Right hindlimb (tissue), 1 donor: ENCODE measurements around the gene NEURL1B.
A peak's percentile ranks its signal among the peaks of the same experiment; 100 is the strongest.
"Not testable (repeated sequence)": the region's sequence is repeated elsewhere in the genome, so short reads cannot be mapped to it uniquely, and the experiment has no call there.

Experiments used
- DNase-seq: peaks from one replicate; pipeline ENCODE4 v3.0.0-alpha.2; 2018

NEURL1B gene

DNA sequence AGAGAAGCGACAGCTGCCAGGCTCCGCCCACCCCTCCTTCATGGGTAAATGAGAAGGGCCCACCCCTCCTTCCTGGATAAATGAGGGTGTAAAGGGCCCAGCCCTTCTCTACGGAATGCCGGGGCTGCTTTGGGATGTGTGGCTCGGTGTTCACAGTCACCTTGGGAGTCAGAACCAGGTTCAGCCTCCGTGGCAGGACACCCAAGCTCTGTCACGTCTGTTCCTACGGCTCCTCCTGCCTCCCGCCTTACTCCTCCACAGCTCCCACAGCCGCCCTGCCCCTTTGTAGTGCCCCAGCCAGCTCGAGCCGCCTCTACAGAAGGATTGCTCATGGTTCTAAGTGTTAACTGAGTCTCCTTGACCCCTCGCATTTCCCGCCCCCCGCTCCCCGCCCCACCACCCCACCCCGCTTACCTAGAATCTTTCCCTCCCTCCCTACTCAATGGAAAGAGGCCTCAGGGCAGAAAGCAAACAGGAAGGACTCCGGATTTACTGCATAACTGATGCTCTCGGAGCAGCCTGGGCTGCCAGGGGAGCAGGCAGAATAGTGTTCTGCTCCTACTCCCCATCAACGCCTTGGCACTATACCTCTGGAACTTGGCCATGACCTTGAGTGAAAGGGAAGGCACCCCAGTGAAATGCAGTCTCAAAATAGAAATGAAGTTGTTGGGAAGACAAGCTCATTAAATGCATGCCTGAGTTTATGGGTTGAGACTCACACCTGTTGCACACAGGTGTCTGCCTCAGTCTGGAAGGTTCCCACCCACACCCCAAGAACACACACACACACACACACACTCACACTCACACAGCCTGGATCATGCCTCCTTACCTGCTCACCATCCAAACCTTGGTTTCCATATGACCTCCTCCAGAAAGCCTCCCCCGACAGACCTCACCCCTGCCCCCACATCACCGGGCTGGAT lies 59.6 kb downstream of the NEURL1B start:
- peak; percentile 71 for DNase-seq

DNA sequence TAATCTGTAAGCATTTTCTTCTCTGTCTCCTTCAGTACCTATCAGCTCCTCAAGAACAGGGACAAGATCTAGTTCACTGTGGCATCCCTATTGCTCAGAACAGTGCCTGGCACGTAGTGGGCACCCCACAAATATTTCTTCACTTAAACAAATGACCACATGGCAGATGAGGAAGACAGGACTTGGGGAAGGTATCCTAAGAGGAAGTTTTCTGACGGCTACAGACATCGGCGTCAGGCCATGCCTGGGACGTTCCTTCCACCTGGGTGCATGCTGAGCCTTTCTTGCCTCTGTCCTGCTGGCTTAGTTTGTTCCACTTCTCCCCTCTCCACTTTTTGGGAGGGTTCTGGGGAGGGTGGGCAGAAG lies 60.2 kb downstream of the NEURL1B start:
- no peak for DNase-seq

GRCh38 chr5:172703952-172704351 lies 62.9 kb downstream of the NEURL1B start:
- no peak for DNase-seq

GRCh38 chr5:172705576-172706084 lies 64.6 kb downstream of the NEURL1B start:
- no peak for DNase-seq

DNA sequence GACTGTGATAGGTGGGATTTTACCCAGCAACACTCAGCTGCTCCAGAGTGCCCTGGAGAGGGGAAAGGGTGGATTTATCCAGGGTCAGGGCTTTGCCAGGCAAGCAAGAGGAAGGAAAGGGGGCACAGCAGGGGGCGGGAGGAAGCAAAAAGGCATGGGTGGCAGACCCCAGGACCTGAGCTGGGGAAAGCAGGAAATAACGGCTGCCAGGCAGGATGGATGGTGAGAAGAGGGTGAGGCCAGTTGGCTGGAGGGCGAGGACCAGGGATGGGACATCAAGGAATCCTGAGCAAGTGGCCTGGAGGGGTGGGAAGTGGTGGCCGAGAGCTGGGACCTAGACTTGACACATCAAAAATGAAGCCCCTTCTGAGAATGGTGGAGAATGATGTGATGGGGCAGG lies 65.7 kb downstream of the NEURL1B start:
- DNase-seq, result no peak

DNA sequence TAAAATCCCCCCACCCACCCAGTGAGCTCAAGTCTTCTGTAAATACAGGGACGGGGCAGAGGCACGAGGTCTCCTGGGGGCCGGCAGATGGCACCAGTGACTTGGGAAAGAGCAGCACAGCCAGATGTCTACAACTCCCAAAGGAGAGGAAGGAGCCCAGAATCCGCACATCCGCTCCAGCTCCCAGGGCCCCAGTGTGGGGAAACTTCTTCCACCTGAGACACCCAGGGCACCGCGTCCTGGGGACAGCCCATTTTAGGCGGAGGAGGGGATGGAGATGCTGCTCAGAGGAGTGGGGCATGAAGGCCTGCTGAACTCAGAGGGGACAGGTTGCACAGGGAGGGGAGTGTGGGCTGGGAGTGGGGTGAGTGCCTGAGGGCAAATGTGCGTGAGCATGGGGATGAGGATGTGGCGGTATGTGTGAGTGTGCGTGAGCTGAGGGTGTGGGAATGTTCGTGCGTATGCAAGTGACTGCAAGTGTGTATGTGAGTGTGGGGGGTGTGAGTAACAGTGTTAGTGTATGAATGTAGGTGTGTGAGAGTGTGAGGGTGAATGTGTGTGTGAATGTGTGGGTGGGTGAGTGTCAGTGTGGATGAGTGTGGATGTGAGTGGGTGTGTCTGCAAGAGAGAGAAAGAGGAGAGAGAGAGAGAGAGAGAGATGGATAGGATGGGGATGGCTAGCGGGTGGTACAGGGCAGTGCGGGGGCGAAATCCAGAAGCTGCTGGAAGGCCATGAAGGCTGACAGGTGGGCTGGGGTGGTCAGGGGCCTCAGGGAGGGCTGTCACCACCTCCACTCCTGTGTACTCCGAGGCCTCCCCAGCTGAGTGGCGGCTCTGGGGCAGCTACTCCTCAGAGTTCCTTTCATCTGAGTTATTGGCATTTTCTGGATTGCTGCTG lies 66.5 kb downstream of the NEURL1B start:
- no peak for DNase-seq

DNA sequence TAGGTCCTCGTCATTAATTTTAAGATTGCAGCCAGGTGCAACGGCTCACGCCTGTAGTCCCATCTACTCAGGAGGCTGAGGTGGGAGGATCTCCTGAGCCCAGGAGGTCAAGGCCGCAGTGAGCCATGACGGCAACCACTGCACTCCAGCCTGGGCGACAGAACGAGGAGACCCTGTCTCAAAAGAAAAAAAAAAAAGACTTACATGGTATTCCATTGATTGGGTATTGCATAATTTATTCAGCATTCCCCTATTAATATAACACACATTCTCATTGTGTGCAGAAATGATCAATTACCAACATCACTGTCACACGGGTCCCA lies 67.1 kb downstream of the NEURL1B start:
- DNase-seq, result no peak

GRCh38 chr5:172710676-172711075 lies 69.6 kb downstream of the NEURL1B start:
- DNase-seq, result no peak

DNA sequence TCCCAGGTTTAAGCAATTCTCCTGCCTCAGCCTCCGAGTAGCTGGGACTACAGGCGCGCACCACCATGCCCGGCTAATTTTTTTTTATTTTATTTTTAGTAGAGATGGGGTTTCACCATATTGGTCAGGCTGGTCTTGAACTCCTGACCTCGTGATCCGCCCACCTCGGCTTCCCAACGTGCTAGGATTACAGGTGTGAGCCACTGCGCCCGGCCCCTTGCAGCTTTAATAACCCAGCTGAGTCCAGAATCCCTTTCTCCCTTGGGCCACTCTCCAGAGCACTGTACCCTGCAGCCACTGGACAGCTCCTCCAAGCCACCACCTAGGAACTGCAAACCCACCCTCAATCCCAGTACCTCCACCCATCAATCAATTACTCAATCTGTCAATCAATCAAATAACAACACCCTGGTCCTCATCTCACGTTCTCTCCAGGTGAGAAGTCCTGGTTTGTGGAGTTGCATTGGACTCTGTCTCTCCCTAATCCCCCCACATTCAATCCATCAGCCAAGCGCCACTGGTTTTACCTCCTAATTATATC lies 70.3 kb downstream of the NEURL1B start:
- not testable (repeated sequence) for DNase-seq

DNA sequence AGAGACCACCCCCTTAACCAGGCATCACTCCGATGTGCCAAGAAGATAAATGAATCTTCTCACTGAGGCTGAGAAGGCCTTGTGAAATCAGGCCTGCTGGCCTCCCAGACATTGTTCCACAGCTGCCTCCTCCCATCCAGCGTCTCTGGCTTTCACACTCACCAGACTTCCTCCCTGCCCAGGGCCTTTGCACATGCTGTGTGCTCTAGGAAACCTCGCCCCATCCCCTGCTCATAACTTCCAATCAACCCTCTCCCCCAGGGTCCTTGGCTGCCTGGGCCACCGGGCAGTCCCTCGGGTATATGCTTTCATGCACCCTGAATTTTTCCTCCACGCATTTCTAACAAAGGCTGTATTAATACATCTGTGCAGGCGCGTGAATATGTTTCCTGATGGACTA lies 71.5 kb downstream of the NEURL1B start:
- no peak for DNase-seq

- peak; percentile 72 for DNase-seq
Observed at GRCh38 chr5:172713113-172713808, 72.2 kb downstream of the NEURL1B start.

DNA sequence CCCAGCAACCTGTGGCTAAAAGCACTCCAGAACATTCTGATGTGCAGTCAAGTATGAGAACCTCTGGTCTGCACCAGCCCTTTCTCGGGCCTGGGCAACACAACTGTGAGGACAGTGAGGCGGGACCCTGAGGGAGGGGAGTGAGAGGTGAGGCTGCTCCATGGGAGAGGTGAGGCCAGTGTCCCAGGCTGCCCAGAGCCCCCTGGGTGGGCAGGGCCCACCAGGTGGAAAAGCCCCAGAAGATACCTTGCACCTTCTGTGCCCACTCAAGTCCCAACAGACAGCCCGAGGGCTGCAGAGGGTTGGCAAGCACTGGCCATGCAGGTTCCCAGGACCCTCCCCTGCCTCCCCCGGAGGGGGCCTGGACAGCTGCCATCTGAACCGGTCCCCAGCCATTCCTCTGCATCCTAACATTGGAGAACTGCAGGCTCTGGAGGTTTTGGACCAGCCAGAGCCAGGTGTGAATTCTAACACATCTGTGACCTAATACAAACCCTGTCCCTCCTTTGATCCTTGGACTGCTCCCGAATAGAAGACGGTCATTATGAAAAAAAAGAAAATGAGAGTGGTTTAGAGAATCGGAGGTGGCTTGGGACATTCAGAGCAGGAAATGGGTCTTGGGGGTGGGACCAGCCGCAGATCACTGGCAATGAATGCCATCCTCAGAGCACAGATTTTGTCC lies 72.9 kb downstream of the NEURL1B start:
- no peak for DNase-seq

DNA sequence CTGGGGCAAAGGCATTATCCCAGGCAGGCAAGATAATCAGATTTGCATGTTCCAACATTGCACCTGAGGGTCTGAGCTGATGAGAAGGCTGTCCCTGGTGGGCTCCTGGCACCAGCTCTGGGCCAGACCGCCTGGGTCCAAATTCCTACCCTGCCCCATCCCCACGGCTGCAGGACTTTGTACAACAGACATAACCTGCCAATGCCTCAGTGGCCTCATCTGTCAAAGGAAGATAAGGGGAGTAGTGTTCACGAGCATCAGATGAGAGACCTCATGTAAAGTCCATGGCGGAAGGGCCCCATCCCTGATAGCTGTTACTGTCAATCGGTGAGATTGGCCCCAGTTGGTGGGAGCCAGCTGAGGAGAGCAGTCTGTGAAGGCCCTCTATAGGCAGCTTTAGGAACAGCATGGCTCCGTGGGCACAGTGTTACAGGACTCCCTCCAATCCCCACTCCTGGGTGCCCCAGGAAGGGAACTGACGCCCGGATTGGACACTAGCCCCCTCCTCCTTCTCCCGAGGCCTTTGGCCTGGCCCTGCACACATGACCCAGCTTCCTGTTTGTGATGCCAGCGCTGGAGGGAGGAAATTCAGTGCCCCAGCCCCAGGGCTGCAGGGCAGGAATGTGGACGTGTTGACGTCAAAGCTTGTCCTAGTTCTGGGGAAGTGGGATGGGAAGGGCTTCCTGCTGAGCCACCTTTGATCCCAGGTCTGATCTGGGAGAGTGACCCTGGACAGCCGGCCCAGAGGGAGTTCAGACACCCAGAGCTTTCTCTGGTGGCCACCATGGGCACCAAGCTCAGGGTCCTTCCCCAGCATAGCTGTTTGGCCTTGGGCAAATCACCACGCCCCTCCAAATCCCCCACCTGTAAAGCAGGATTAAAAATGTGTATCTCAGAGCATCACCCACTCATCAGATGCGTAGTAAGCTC lies 73.7 kb downstream of the NEURL1B start:
- peak; percentile 80 for DNase-seq

- DNase-seq, result no peak
Observed at GRCh38 chr5:172715421-172715780, 74.3 kb downstream of the NEURL1B start.

GRCh38 chr5:172715931-172716682 lies 75.0 kb downstream of the NEURL1B start:
- DNase-seq, result no peak

DNA sequence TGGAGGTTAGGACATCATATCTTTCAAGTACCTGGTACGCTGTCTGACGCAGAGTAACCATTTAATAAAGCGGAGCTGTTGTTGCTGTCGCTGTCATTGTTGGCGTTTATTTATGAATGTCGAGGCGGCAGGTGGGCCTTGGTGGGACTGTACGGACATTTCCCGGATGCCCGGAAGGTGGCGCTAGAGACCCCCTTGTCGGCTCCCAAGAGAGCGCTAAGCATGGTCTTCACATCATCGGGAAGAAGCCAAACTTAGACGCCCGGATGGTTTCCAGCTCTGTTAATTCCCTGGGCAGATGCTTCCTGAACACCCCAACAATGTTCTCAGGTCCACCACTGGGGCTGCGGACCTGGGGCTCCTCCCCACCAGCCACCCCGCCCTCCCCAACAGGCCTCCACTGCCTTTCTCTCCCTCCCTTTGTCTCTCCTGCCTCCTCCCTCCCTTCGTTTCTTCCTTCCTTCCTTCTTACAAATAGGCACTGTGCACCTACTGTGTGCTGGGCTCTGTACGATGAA lies 75.8 kb downstream of the NEURL1B start:
- peak; percentile 88 for DNase-seq

- DNase-seq, result no peak
Observed at GRCh38 chr5:172717481-172718195, 76.6 kb downstream of the NEURL1B start.

- DNase-seq, result no peak
Observed at GRCh38 chr5:172718527-172719114, 77.6 kb downstream of the NEURL1B start.

DNA sequence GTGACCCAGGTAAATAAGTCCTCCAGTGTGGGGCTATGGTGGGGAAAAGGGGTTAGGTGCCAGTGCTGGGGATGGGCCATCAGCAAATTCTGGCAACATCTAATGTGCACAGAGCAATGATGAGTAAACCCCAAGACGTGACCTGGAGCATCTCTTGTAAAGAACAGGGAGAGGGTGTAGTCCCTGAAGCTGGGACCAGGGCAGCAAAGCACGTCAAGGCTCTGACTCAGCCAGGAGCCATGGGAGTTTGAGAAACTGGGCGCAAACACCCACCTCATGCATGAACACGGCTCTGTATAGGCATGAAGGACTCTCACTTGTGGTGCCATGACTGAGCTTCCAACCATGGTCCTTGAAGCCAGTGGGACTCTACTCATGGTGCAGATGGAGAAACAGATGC lies 78.1 kb downstream of the NEURL1B start:
- no peak for DNase-seq
